D721Med (cell line): ENCODE results near the gene SAMHD1.

Experiments
- DNase-seq: peaks from one replicate; pipeline ENCODE4 v3.0.0; 2011; ENCODE audit warnings: low spot score; ENCODE audit not compliant: insufficient read length
- FAIRE-seq: peaks from 2 replicates; lab custom pipeline; 2011; peaks lifted over from hg19 to GRCh38; lab: Jason Lieb, UNC
- TF ChIP-seq, protein P1 (sequence below): IDR thresholded peaks from 2 replicates; pipeline ENCODE4 v1.5.1; 2012; ENCODE audit warnings: mild to moderate bottlenecking, control low read depth; ENCODE audit not compliant: insufficient read depth; ENCODE audit errors: missing control alignments

The SAMHD1 gene

DNA sequence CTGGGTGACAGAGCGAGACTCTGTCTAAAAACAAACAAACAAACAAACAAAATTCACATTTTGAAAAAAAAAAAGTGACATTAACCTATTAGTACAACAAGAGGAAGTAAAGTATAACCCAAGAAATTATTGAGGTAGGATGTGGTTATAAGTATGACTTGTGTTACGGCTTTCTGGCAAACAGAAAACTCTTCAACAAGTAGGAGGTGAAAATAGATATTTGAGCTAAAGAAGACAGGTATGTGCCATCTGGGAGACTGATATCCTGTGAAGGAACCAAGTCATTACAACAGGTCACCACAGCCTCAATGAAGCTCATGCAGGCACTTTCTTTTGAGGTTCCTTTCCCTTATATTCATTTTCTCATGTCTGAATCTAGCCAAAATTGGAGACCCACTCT lies 46.8 kb downstream of the SAMHD1 start:
- no peak for FAIRE-seq

DNA sequence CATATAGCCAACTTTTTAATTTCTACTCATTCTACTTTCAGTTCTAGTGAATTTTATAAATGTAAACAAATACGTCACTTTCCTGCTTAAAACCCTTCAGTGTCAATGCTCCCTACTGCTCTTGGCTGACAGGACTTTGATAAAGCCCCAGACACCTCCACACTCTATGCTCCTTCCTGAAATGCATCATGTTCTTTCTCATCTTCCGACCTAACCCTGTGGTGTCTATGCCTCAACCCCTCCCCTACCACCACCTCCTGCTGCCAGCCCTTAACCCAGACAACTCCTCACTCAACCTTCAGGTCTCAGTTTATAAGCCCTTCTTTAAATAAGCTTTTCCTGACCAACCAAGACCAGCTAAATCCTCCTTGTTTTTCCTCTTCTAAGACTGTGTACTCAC lies 56.5 kb downstream of the SAMHD1 start:
- TF ChIP-seq, protein P1, sequence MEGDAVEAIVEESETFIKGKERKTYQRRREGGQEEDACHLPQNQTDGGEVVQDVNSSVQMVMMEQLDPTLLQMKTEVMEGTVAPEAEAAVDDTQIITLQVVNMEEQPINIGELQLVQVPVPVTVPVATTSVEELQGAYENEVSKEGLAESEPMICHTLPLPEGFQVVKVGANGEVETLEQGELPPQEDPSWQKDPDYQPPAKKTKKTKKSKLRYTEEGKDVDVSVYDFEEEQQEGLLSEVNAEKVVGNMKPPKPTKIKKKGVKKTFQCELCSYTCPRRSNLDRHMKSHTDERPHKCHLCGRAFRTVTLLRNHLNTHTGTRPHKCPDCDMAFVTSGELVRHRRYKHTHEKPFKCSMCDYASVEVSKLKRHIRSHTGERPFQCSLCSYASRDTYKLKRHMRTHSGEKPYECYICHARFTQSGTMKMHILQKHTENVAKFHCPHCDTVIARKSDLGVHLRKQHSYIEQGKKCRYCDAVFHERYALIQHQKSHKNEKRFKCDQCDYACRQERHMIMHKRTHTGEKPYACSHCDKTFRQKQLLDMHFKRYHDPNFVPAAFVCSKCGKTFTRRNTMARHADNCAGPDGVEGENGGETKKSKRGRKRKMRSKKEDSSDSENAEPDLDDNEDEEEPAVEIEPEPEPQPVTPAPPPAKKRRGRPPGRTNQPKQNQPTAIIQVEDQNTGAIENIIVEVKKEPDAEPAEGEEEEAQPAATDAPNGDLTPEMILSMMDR, result no peak
- no peak for DNase-seq
- FAIRE-seq, result no peak

More for the DNA sequence above, 46.8 kb downstream of the SAMHD1 start:
- no peak for DNase-seq
- TF ChIP-seq, protein P1, result no peak

DNA sequence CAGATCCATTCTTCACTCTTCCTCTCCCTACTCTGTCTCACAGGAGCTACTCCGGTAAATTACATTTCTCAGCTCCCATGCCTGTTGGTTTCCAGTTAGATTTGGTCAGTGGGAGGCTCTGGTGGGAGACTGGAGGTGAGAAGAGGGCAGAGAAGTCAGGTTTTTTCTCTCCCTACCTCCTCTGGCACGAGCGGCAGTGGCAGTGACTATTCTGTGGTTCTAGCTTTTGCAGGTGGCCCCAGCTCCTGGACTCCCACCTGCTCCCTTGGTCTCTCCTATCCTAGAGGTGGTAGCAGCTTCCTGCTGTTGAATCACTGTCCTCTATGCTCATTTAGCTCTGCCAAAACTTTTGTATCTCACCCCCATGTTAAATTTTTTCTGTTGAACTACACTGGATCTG lies 57.7 kb downstream of the SAMHD1 start:
- DNase-seq, result no peak
- TF ChIP-seq, protein P1, result no peak
- no peak for FAIRE-seq

DNA sequence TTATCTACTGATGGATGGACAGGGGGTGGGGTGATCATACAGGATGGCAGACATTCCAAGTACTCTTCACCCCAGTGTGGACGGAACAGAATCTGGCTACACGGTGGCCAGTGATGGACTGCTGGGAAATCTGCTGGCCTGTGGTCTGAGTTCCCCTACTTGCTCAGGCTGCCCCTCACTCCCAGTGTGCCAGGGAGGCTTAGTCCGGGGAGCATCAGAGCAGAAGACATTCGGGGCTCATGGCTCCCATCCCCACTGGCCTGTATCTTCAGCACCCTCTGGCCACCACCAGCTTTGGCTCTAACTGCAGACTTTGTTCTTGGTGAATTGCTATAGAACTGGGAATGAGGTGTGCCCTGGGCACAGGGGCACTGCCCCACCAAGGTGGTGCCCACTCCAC lies 60.3 kb downstream of the SAMHD1 start:
- TF ChIP-seq, protein P1, result no peak
- DNase-seq, result no peak
- FAIRE-seq, result no peak

DNA sequence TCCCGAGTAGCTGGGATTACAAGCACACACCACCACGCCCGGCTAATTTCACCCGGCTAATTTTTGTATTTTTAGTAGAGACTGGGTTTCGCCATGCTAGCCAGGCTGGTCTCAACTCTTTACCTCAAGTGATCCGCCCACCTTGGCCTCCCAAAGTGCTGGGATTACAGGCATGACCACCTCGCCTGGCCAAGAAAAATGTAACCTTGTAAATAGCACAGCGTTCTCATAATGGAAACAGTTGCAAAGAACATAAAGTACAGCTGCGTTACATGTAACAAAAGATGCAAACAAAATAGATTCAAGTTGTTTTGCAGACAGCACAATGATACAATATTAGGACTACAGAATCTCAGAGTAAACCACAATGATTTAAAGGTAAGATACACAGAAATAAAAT lies 60.9 kb downstream of the SAMHD1 start:
- no peak for FAIRE-seq
- no peak for DNase-seq
- TF ChIP-seq, protein P1, result no peak

DNA sequence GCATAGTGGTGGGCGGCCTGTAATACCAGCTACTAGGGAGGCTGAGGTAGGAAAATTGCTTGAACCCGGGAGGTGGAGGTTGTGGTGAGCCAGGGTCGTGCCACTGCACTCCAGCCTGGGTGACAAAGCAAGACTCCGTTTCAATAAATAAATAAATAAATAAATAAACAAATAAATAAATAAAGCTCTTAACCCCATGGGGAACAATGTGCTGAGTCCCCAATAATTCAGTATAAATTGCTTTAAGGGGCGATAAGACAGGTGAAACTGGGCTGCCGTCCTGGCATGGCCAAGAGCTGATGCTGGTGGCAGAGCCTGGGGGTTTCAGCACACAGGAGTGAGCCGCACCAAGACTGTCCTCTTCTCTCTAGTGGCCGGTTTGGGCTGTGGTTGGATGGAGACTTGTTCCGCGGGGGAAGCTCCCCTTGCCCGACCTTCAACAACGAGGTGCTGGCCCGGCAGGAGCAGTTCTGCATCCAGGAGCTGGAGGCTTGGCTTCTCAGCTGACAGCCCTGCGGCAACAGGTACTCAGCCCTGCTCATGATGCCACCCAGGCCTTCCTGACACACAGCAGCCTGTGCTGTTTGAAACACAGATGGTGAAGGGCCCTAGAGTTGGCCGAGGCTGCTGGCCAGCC lies 62.5 kb downstream of the SAMHD1 start:
- no peak for FAIRE-seq
- TF ChIP-seq, protein P1, result no peak
- DNase-seq, result no peak

DNA sequence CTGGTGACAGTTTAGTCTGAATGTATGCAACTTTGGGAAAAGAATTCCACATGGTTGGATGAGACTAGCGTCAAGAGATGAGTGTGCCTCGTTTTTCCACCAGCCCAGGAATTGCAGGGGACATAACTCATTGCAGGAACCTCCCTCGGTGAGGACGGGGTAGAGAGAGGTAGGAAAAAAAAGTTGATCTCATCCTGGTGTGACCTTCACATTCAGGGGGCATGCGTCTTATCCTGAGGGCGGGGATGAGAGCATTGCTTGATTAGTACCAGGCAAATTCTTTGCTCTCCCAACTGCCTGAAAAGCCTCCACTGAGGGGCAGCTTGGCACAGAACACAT lies 63.8 kb downstream of the SAMHD1 start:
- no peak for FAIRE-seq
- TF ChIP-seq, protein P1, result no peak

More for the DNA sequence above, 63.8 kb downstream of the SAMHD1 start:
- DNase-seq, result no peak
